HUDEP-2 (cell line): ENCODE measurements around the gene MAPK8IP3.
A peak's percentile ranks its signal among the peaks of the same experiment; 100 is the strongest.

Experiments
- DNase-seq, 76 experiments: peaks; one replicate each; lab custom pipeline; 2025; ENCODE audit not compliant: unreplicated experiment in 76 of 76; lab: John Stamatoyannopoulos, UW

Gene MAPK8IP3

DNA sequence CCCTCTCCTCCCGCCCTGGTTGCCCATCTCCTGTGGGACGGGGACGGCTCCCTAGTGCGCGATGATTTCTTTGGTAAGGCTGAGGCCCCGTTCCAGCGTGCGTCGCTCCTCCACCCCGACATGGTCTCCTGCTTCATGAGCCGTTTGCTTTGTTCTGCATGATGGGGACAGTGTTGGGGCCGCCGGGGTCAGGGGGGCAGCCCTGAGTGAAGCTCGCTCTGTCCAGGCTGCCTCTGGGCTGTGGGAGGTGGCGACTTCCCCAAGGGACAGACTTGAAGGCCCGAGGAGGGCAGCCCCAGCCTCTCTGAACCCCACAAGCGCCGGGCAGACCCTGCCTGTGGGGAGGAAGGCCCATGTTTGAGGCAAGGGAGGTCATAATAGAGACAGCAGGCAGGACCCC, 52.9 kb downstream of the MAPK8IP3 start:
- DNase-seq = no peak

- DNase-seq = no peak
Measured at GRCh38 chr16:1759511-1759910, 53.5 kb downstream of the MAPK8IP3 start.

DNA sequence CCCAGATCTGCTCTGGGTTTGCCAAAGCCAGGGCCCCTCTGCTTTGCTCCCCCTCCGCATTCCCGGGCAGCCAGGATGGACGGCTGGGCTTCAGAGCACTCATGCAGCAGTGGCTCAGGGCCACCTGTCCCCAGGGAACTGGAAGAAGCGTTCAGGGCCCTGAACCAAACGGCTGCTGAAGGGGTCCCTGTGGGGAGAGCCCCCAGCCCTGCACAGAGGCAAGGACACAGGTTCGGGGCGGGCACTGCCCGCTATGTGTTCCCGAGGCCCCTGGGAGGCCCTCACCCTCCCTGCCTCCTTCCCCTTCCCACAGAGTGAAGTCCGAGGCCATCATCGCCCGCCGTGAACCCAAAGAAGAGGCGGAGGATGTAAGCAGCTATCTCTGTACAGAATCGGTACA, 54.9 kb downstream of the MAPK8IP3 start:
- no peak for DNase-seq

- no peak for DNase-seq
Measured at GRCh38 chr16:1761751-1762150, 55.8 kb downstream of the MAPK8IP3 start.

DNA sequence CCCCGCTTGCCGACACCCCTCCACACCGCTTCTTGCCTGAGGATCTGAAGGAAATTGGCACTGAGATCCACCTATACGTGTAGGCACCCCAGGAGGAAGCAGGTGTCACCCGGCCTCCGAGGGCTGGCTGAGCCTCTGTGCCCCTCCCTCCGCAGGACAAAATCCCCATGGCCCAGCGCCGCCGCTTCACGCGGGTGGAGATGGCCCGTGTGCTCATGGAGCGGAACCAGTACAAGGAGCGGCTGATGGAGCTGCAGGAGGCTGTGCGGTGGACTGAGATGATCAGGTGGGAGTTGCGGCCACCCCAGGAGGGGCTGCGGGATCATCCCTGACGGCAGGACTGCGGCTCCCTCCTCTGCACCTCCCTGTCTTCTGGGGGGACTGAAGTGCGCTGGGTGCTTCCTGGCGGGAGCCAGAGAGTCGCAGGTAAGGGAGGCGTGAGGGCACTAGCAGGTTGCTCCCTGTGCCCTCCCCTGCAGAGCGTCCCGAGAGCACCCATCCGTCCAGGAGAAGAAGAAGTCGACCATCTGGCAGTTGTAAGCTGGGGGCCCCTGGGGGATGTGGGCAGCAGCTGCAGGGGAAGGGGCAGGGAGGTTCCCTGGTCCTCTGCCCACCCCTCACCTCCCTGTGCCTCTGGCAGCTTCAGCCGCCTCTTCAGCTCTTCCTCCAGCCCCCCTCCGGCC, 56.3 kb downstream of the MAPK8IP3 start:
- DNase-seq = no peak

DNA sequence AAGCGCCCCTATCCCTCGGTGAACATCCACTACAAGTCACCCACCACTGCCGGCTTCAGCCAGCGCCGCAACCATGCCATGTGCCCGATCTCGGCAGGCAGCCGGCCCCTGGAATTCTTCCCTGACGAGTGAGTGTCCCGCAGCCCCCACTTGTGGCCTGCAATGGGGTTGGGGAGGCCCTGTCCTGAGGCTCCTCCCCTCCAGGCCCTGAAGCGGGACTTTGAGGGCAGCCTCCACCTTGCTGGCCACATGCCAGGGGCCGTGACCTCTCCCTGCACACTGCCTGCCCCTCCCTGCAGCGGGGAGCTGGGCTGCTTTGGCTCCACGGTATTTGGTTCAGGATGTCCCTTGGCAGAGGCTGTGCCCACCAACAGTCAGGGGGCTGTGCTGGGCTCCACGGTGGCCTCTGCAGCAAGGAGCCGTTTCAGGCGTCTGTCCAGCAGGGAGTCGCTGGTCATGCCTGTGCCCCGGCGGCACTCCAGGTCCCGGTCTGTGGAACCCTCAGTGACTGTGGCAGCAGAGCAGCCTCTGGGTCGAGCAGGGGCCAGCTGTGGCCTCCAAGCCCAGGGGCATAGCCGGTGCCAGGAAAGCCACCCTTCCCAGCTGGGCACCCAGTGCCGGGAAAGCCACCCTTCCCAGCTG, 57.0 kb downstream of the MAPK8IP3 start:
- peak in 3 of 76 experiments; percentile 13 to 19 (median 13) for DNase-seq

DNA sequence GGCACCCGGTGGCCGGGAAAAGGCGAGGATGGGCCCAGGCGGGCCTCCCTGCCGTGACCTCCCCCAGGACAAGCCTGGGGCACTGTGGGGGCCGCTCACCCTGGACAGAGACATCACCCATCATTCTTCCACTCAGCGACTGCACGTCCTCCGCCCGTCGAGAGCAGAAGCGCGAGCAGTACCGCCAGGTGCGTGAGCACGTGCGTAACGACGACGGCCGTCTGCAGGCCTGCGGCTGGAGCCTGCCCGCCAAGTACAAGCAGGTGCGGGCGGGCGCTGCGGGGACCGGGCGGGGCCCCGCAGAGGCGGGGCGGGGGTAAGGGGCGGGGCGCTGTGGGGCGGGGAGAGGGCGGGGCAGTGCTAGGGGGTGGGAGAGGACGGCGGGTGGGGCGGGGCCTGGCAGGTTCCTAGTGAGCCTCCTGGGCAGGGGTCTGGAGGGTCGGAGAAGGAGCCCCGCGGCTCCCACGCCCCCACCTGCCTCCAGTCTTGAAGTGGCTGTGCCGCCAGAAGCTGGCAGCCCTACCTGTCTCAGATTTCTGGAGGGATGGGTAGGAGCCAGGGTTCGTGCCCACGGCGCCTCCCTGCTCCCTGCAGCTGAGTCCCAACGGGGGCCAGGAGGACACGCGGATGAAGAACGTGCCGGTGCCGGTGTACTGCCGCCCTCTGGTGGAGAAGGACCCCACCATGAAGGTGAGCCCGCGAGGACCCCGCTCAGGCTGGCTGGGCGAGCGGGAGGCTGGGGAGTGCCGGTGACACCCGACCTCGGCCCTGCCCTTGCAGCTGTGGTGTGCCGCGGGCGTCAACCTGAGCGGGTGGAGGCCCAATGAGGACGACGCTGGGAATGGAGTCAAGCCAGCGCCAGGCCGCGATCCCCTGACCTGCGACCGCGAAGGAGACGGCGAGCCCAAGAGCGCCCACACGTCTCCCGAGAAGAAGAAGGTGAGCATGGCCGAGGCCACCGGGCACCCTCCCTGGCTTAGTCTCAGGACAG, 57.8 kb downstream of the MAPK8IP3 start:
- peak in 1 of 76 experiments; percentile 14 for DNase-seq

DNA sequence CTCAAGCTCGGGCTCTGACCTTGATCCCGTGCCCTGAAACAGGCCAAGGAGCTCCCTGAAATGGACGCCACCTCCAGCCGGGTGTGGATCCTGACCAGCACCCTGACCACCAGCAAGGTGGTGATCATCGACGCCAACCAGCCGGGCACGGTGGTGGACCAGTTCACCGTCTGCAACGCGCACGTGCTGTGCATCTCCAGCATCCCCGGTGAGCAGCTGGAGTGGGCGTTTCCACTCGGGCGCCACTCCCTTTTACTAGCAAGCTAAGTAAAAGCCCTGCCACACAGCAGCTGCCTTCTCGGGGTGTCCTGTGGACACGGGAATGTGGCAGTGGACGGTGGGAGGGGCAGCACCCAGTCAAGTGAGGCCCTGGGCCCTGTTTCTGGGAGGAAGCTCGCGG, 59.0 kb downstream of the MAPK8IP3 start:
- DNase-seq = no peak

- DNase-seq = no peak
Measured at GRCh38 chr16:1765826-1766225, 59.8 kb downstream of the MAPK8IP3 start.

DNA sequence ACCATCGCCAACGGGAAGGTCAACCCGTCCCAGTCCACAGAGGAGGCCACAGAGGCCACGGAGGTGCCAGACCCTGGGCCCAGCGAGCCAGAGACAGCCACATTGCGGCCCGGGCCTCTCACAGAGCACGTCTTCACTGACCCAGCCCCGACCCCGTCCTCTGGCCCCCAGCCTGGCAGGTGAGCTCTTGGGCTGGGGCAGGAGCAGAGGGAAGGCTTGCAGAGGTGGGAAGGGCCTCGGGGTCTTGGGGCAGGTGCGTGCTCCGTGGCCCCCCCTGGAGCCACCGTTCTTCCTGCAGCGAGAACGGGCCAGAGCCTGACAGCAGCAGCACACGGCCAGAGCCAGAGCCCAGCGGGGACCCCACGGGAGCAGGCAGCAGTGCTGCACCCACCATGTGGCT, 60.2 kb downstream of the MAPK8IP3 start:
- no peak for DNase-seq

GRCh38 chr16:1766701-1767100, 60.7 kb downstream of the MAPK8IP3 start:
- no peak for DNase-seq

DNA sequence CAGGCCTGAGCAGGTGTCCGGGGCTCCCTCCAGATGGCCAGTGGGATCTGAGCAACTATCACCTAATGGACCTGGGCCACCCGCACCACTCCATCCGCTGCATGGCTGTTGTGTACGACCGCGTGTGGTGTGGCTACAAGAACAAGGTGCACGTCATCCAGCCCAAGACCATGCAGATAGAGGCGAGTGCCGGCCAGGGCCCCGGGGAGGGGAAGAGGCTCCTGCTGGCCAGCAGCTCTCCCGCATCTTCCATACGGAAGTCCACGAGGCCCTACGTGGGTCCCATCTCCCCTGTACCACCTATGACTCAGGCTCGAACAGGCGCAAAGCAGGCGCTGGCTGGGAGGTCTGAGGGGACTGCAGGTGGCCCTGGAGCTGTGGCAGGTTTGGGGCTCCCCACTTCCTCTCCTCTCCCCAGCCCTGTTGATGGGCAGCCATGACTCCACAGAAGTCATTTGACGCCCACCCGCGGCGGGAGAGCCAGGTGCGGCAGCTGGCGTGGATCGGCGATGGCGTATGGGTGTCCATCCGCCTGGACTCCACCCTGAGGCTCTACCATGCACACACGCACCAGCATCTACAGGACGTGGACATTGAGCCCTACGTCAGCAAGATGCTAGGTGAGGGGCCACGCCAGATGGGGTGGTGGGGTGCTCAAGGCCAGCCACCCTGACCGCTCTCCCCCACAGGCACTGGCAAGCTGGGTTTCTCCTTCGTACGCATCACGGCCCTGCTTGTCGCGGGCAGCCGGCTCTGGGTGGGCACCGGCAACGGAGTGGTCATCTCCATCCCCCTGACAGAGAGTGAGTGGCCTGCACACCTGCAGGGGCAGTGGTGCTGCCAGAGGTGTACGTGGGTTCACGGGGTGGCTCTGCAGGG, 61.4 kb downstream of the MAPK8IP3 start:
- DNase-seq = no peak

DNA sequence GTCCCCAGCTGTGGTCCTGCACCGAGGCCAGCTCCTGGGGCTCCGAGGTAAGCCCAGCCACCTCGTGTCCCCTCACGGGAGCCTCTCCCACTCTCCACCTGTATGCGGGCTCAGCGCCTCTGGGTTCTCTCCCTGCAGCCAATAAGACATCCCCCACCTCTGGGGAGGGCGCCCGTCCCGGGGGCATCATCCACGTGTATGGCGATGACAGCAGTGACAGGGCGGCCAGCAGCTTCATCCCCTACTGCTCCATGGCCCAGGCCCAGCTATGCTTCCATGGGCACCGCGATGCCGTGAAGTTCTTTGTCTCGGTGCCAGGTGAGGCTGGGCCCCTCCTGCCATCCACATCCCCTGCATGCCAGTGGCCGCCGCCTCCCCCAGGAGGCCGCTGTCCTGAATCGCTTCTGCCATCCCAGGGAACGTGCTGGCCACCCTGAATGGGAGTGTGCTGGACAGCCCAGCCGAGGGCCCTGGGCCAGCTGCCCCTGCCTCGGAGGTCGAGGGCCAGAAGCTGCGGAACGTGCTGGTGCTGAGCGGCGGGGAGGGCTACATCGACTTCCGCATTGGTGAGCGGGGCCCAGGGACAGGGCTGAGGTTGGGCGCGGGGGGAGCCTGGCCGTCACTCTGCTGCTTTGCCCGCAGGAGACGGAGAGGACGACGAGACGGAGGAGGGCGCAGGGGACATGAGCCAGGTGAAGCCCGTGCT, 62.2 kb downstream of the MAPK8IP3 start:
- no peak for DNase-seq

- DNase-seq = no peak
Measured at GRCh38 chr16:1768767-1769401, 62.9 kb downstream of the MAPK8IP3 start.

GRCh38 chr16:1769402-1770300, 63.7 kb downstream of the MAPK8IP3 start:
- DNase-seq = no peak

DNA sequence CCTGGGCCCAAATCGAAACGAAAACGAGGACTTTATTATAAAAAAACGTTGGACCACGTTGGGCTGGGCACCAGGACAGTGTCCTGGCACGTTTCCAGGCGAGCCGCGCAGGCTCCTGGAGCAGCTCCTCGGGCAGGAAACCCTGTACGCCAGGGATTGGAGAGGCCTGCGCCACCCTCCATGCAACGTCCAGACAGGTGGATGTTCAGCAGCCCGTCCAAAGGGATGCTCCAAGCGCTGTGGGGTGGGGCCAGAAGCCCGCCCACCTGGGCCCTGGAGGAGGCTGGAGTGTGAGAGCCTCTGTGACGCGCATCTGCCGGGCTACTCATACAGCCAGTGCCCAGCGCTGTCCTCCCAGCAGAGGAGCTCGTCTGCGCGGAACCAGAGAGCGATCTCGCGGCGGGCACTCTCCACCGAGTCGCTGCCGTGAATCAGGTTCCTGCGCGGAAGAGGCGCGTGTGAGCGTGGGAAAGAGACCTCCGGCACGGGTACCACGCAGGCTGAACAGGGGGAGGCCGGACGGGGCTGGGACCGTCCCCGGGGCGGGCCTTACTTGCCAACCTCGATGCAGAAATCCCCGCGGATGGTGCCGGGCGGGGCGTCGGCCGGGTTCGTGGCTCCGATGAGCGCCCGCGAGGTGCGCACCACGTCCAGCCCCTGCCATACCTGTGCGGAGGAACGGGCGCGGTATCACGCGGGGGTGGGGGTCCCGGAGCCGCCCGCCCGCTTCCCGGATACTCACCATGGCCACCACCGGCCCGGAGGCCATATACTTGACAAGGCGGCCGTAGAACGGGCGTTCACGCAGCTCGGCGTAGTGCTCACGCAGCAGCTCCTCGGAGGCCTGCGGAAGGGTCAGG, 64.6 kb downstream of the MAPK8IP3 start:
- no peak for DNase-seq

- peak in 60 of 76 experiments; percentile 12 to 79 (median 52) for DNase-seq
Measured at GRCh38 chr16:1771188-1771863, 65.3 kb downstream of the MAPK8IP3 start, which contains the start of gene NME3. TSS of gene NME3 (minus strand) at chr16:1771543. CDS start at chr16:1771534, 9 bp downstream.
